H9 (cell line): Measurements from ENCODE around the gene PTPRC. TPM values are rescaled to one million over a fixed set of nuclear protein-coding genes. Genes with fewer than 3 reads are reported as not detected.

Experiments used
- DNase-seq: peaks from one replicate; pipeline ENCODE4 v3.0.0-alpha.2; 2017
- H2AFZ ChIP-seq: one replicate; pipeline ENCODE4 v1.6.1; 2013; ENCODE audit warnings: mild to moderate bottlenecking, low read length, control low read depth, moderate library complexity
- H2AK5ac ChIP-seq: 2 replicates; pipeline ENCODE4 v1.6.1; 2013; ENCODE audit warnings: low read length, control low read depth, mixed read lengths; ENCODE audit not compliant: insufficient read length
- H2BK120ac ChIP-seq: one replicate; pipeline ENCODE4 v1.6.1; 2013; ENCODE audit warnings: low read depth, mild to moderate bottlenecking, low read length, control low read depth, inconsistent platforms; ENCODE audit not compliant: poor library complexity, severe bottlenecking
- H2BK12ac ChIP-seq: 2 replicates; pipeline ENCODE4 v1.6.1; 2013; ENCODE audit warnings: low read length, control low read depth, mixed read lengths, low read depth; ENCODE audit not compliant: insufficient read length
- H2BK15ac ChIP-seq: 2 replicates; pipeline ENCODE4 v1.6.1; 2013; ENCODE audit warnings: low read depth, low read length, control low read depth
- H2BK20ac ChIP-seq: one replicate; pipeline ENCODE4 v1.6.1; 2013; ENCODE audit warnings: low read depth, mild to moderate bottlenecking, low read length, control low read depth, inconsistent platforms; ENCODE audit not compliant: poor library complexity, severe bottlenecking
- H2BK5ac ChIP-seq: 2 replicates; pipeline ENCODE4 v1.6.1; 2013; ENCODE audit warnings: low read length, control low read depth, mixed read lengths; ENCODE audit not compliant: insufficient read length
- H3K14ac ChIP-seq: 2 replicates; pipeline ENCODE4 v1.6.1; 2013; ENCODE audit warnings: low read length, control low read depth; ENCODE audit not compliant: insufficient read depth
- H3K18ac ChIP-seq: 2 replicates; pipeline ENCODE4 v1.6.1; 2013; ENCODE audit warnings: low read depth, mild to moderate bottlenecking, mixed read lengths, low read length, control low read depth; ENCODE audit not compliant: insufficient read length
- H3K23ac ChIP-seq: 2 replicates; pipeline ENCODE4 v1.6.1; 2013; ENCODE audit warnings: low read length, control low read depth, mixed read lengths, low read depth; ENCODE audit not compliant: insufficient read length
- H3K23me2 ChIP-seq: 2 replicates; pipeline ENCODE4 v1.6.1; 2013; ENCODE audit warnings: low read depth, mild to moderate bottlenecking, mixed read lengths, low read length, control low read depth; ENCODE audit not compliant: insufficient read length, poor library complexity, severe bottlenecking
- H3K27ac ChIP-seq: 2 replicates; pipeline ENCODE4 v1.5.1; 2013; ENCODE audit warnings: low read length, control low read depth, mixed read lengths, low read depth; ENCODE audit not compliant: insufficient read length
- H3K27me3 ChIP-seq: 2 replicates; pipeline ENCODE4 v1.6.1; 2013; ENCODE audit warnings: low read length, control low read depth, inconsistent platforms; ENCODE audit not compliant: insufficient read depth
- H3K4ac ChIP-seq: 2 replicates; pipeline ENCODE4 v1.6.1; 2013; ENCODE audit warnings: low read depth, mild to moderate bottlenecking, control low read depth, inconsistent platforms, low read length, moderate library complexity
- H3K4me1 ChIP-seq: 2 replicates; pipeline ENCODE4 v1.6.1; 2013; ENCODE audit warnings: low read length, control low read depth, inconsistent platforms; ENCODE audit not compliant: insufficient read depth
- H3K4me2 ChIP-seq: 2 replicates; pipeline ENCODE4 v1.6.1; 2013; ENCODE audit warnings: low read length, control low read depth, mixed read lengths; ENCODE audit not compliant: insufficient read length, insufficient read depth
- H3K56ac ChIP-seq: 2 replicates; pipeline ENCODE4 v1.6.1; 2013; ENCODE audit warnings: low read depth, mild to moderate bottlenecking, mixed read lengths, low read length, control low read depth; ENCODE audit not compliant: insufficient read length
- H3K79me1 ChIP-seq: 2 replicates; pipeline ENCODE4 v1.6.1; 2013; ENCODE audit warnings: low read depth, mild to moderate bottlenecking, moderate library complexity, low read length, control low read depth, inconsistent platforms; ENCODE audit not compliant: insufficient read depth, poor library complexity, severe bottlenecking
- H3K79me2 ChIP-seq: 2 replicates; pipeline ENCODE4 v1.6.1; 2013; ENCODE audit warnings: low read length, control low read depth, inconsistent platforms; ENCODE audit not compliant: insufficient read depth
- H3K9ac ChIP-seq: 2 replicates; pipeline ENCODE4 v1.6.1; 2013; ENCODE audit warnings: low read length, control low read depth, mixed read lengths; ENCODE audit not compliant: insufficient read length; ENCODE audit errors: extremely low read depth
- H3K9me3 ChIP-seq: one replicate; pipeline ENCODE4 v1.6.1; 2013; ENCODE audit warnings: low read depth, low read length, inconsistent platforms; ENCODE audit not compliant: control insufficient read depth
- H3T11ph ChIP-seq: one replicate; pipeline ENCODE4 v1.6.1; 2013; ENCODE audit warnings: mild to moderate bottlenecking, low read length, control low read depth, inconsistent platforms
- H4K20me1 ChIP-seq: one replicate; pipeline ENCODE4 v1.6.1; 2013; ENCODE audit not compliant: control insufficient read depth, insufficient read length, insufficient read depth
- H4K5ac ChIP-seq: 2 replicates; pipeline ENCODE4 v1.6.1; 2013; ENCODE audit warnings: low read depth, mild to moderate bottlenecking, mixed read lengths, low read length, control low read depth; ENCODE audit not compliant: insufficient read length
- H4K8ac ChIP-seq: replicated peaks from 2 replicates; pipeline ENCODE4 v1.6.1; 2013; ENCODE audit warnings: low read length, control low read depth, mixed read lengths, low read depth; ENCODE audit not compliant: insufficient read length
- H4K91ac ChIP-seq: 2 replicates; pipeline ENCODE4 v1.6.1; 2013; ENCODE audit warnings: low read depth, mild to moderate bottlenecking, moderate library complexity, mixed read lengths, low read length, control low read depth; ENCODE audit not compliant: insufficient read length
- H3K27ac Mint-ChIP-seq, 3 experiments: 2 replicates in 2 of 3; 3 replicates in 1 of 3; pipeline ENCODE4 v1.8.0; 2020 to 2021; ENCODE audit warnings: mixed read lengths in 3 of 3, mild to moderate bottlenecking in 1 of 3, moderate library complexity in 1 of 3
- H3K27me3 Mint-ChIP-seq: 2 replicates; pipeline ENCODE4 v1.8.0; 2021; ENCODE audit warnings: low read depth, mild to moderate bottlenecking, moderate library complexity, mixed read lengths
- H3K36me3 Mint-ChIP-seq, 3 experiments: 2 replicates in 2 of 3; 3 replicates in 1 of 3; pipeline ENCODE4 v1.8.0; 2020 to 2021; ENCODE audit warnings: low read depth in 3 of 3, mixed read lengths in 3 of 3; ENCODE audit not compliant: insufficient read depth in 1 of 3
- H3K4me1 Mint-ChIP-seq, 2 experiments: 2 replicates each; pipeline ENCODE4 v1.8.0; 2020; ENCODE audit warnings: mixed read lengths in 2 of 2
- H3K4me3 Mint-ChIP-seq, 2 experiments: 2 replicates in 1 of 2; 3 replicates in 1 of 2; pipeline ENCODE4 v1.8.0; 2020 to 2021; ENCODE audit warnings: mild to moderate bottlenecking in 2 of 2, mixed read lengths in 2 of 2, moderate library complexity in 1 of 2
- H3K9me3 Mint-ChIP-seq, 2 experiments: 2 replicates in 1 of 2; 3 replicates in 1 of 2; pipeline ENCODE4 v1.8.0; 2020; ENCODE audit warnings: mild to moderate bottlenecking in 2 of 2, mixed read lengths in 2 of 2, moderate library complexity in 1 of 2
- WGBS: extraction: QIAGEN DNeasy Blood & Tissue Kit; methylation state at CpG from one replicate; pipeline ENCODE4 v1.1.7; 2013; ENCODE audit warnings: missing lambda C conversion rate, low lambda C conversion rate, mixed read lengths; ENCODE audit not compliant: insufficient read length; ENCODE audit errors: extremely low coverage; 5-methylcytosine and 5-hydroxymethylcytosine counted together
- total RNA-seq: library from RNA; stranded (reverse); gene quantifications from 2 replicates; pipeline ENCODE4 v1.2.1, GENCODE V29; 2021
- TF ChIP-seq, protein P1 (sequence below): fragments of 200-600 bp; sonication (generic); conservative IDR thresholded peaks from 3 replicates; pipeline ENCODE4 v1.8.0; 2021; ENCODE audit warnings: antibody characterized with exemption, mild to moderate bottlenecking

PTPRC gene
- total RNA-seq, 1 experiment from 2014 or later = not detected

DNA sequence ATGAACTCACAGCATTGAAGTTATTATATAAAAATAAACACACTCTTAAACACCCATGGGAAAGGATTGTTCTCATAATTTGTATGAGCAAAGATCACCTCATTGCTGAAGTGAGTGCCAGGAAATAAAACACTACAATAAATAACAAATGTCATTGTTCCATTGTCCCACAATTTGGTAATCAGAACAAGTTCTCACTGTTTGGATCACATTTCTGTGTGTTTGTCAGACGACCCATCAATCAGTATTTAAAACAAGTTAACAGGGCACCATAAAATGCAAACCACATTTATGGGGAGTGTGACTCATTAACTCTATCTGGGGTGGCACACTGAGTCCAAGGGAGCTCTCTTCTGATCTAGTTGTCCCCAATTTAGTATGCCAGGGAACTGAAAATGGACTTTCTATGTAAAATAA lies 124.5 kb downstream of the PTPRC start:
- Histone ChIP-seq H4K91ac (no peak overlapping the region), H3K79me2 (no peaks in the 10 kb centered on the region), H3K56ac (no peak overlapping the region), H3K14ac (no peak overlapping the region), H3K23ac (no peak overlapping the region), H3K4me2 (no peak overlapping the region), H2BK5ac (no peak overlapping the region), H3K79me1 (no peaks in the 10 kb centered on the region), H3K4ac (no peak overlapping the region), H3K23me2 (no peaks in the 10 kb centered on the region), H3T11ph (no peak overlapping the region), H4K5ac (no peak overlapping the region), H3K27me3 (no peaks in the 10 kb centered on the region), H2AK5ac (no peak overlapping the region), H4K20me1 (no peaks in the 10 kb centered on the region), H2BK20ac (no peak overlapping the region), H3K27ac (no peak overlapping the region), H4K8ac (no peak overlapping the region), H2BK15ac (no peak overlapping the region), H2BK12ac (no peak overlapping the region), H2BK120ac (no peak overlapping the region), H3K9ac (no peak overlapping the region), H2AFZ (no peak overlapping the region), H3K18ac (no peak overlapping the region), H3K9me3 (no peaks in the 10 kb centered on the region), H3K4me1 (no peaks in the 10 kb centered on the region)
- DNase-seq = no peak
- Mint-ChIP-seq H3K9me3 (no peaks in the 10 kb centered on the region; a peak in 1 of 5 replicates), H3K27me3 (no peaks in the 10 kb centered on the region; the same call in 1 of the 2 replicates), H3K27ac (no peak overlapping the region), H3K4me3 (no peak overlapping the region), H3K36me3 (no peaks in the 10 kb centered on the region), H3K4me1 (no peaks in the 10 kb centered on the region)
- TF ChIP-seq, protein P1, sequence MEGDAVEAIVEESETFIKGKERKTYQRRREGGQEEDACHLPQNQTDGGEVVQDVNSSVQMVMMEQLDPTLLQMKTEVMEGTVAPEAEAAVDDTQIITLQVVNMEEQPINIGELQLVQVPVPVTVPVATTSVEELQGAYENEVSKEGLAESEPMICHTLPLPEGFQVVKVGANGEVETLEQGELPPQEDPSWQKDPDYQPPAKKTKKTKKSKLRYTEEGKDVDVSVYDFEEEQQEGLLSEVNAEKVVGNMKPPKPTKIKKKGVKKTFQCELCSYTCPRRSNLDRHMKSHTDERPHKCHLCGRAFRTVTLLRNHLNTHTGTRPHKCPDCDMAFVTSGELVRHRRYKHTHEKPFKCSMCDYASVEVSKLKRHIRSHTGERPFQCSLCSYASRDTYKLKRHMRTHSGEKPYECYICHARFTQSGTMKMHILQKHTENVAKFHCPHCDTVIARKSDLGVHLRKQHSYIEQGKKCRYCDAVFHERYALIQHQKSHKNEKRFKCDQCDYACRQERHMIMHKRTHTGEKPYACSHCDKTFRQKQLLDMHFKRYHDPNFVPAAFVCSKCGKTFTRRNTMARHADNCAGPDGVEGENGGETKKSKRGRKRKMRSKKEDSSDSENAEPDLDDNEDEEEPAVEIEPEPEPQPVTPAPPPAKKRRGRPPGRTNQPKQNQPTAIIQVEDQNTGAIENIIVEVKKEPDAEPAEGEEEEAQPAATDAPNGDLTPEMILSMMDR = no peak
- no CpG with 5 or more reads among the region's 1 CpG for WGBS
